ENCODE measurements around the gene PDE8B.

DNA sequence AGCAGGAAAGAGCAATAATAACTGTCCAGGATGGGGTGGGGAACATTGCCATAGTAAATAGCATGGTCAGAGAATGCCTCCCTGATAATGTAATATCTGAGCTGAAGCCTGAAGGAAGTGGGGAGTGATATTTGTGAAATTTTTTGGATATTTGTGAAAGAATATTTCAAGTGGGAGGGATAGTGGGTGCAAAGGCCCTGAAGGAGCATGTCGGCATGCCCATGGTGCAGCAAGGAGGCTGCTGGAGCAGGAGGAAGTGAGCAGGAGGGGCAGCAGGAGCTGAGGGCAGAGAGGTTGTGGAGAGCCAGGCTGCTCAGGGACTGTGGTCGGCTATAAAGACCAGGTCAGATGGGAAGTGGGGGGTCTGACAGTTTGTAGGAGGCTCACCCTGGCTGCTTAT is 21.1 kb upstream of the PDE8B start:
- TF ChIP-seq SP1 (IDR thresholded peaks at IDR 0.05) (no peak), TARDBP (IDR thresholded peaks at IDR 0.05) (no peak), ARNT (IDR thresholded peaks at IDR 0.05) (no peak), SUZ12 (IDR thresholded peaks at IDR 0.05) (no peak), FOXM1 (IDR thresholded peaks at IDR 0.05; ENCODE audit: borderline replicate concordance) (no peak), ELF4 (IDR thresholded peaks at IDR 0.05) (no peak), FOXK2 (IDR thresholded peaks at IDR 0.05) (no peak)
